ENCODE measurements around the gene WNK2.

DNA sequence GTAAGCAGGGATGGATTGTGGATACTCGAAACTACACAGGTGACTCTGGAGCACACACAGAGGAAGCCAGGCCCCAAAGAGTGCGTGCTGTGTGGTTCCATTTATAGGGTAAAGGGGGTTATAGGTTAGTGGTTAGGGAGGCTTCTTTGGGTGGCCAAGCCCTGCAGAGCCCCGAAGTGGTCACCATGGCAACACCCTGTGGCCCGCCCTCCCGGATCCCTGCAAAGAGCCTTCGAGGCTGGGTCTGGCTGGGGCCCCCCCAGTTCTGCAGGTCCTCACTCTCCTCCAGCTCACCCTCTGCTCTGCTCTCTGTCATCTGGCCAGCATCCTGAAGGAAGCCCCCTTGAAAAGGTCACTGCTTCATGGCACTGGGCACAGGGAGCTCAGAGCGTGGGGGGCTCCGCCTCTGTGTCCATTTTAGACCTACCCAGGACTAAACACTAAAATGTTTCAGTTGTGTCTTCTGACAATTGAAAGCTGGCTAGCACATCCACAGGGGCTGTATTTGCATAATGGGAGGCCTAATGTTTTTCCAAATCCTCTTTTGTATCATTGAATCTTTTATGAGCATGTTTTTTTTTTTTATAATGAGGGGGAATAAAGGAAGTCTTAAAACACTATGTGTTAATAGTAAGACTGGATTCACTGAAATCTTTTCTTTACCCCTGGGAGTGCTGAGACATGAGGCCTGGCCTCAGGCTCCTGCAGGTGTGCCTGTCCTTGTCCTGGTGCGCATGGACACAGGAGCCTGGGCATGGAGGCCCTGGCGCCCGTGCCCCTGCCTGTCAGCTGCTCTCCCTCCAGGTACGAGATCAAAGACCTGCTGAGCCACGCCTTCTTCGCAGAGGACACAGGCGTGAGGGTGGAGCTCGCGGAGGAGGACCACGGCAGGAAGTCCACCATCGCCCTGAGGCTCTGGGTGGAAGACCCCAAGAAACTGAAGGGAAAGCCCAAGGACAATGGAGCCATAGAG lies 55.3 kb downstream of the WNK2 start:
- TF ChIP-seq EZH2 (IDR thresholded peaks at IDR 0.05) = no peak
- TF ChIP-seq POLR2AphosphoS5 (IDR thresholded peaks at IDR 0.05; ENCODE audit: borderline replicate concordance, low read depth, low read length) = no peak
